Measurements from ENCODE around the gene NRXN3. TPM values are rescaled to one million over a fixed set of nuclear protein-coding genes. Genes with fewer than 3 reads are reported as not detected.
"Not testable (repeated sequence)": the region's sequence is repeated elsewhere in the genome, so short reads cannot be mapped to it uniquely, and the experiment has no call there.

NRXN3 gene
- total RNA-seq, 1 donor from 2014 or later = 18.0 TPM

GRCh38 chr14:78567343-78567742, 397.2 kb downstream of the NRXN3 start:
- Mint-ChIP-seq H3K27me3 (ENCODE audit: low read depth, unreplicated experiment) (peaks cover 15% of the 10 kb centered on the region), H3K36me3 (ENCODE audit: low read depth, unreplicated experiment) (no peaks in the 10 kb centered on the region), H3K27ac (ENCODE audit: unreplicated experiment) (no peak overlapping the region), H3K4me3 (ENCODE audit: unreplicated experiment) (no peak overlapping the region), H3K9me3 (ENCODE audit: unreplicated experiment) (no peaks in the 10 kb centered on the region), H3K4me1 (ENCODE audit: low read depth, unreplicated experiment) (no peaks in the 10 kb centered on the region)
- TF ChIP-seq EZH2 (IDR thresholded peaks at IDR 0.05; ENCODE audit: insufficient read depth, low read length) (no peak), CTCF (IDR thresholded peaks at IDR 0.05; ENCODE audit: insufficient read depth, low read depth, low read length) (no peak)
- no peak overlapping the region for H2AFZ ChIP-seq (ENCODE audit: low read depth, low read length)
- no peaks in the 10 kb centered on the region for H3K36me3 ChIP-seq (ENCODE audit: insufficient read depth, low read length)
- H4K20me1 ChIP-seq (ENCODE audit: insufficient read depth, low read length) = no peaks in the 10 kb centered on the region
- H3K79me2 ChIP-seq (ENCODE audit: insufficient read depth, low read length) = no peaks in the 10 kb centered on the region
- no peaks in the 10 kb centered on the region for H3K9me3 ChIP-seq (ENCODE audit: insufficient read depth, low read depth, low read length)
- H3K4me1 ChIP-seq (ENCODE audit: insufficient read depth, low read length) = peaks cover 3% of the 10 kb centered on the region
- peak; percentile 21 for DNase-seq (ENCODE audit: low read depth)
- H3K27ac ChIP-seq (ENCODE audit: low read depth, low read length) = no peak overlapping the region
- no peak overlapping the region for H3K4me2 ChIP-seq (ENCODE audit: low read length)
- H3K27me3 ChIP-seq (ENCODE audit: insufficient read depth, low read length) = no peaks in the 10 kb centered on the region
- H3K4me3 ChIP-seq (ENCODE audit: insufficient read depth, low read depth, low read length) = no peak overlapping the region
- FAIRE-seq = no peak
- no peak overlapping the region for H3K9ac ChIP-seq (ENCODE audit: low read length)

GRCh38 chr14:78573736-78574135, 403.6 kb downstream of the NRXN3 start:
- not testable (repeated sequence) for H3K4me3 ChIP-seq (ENCODE audit: insufficient read depth, low read depth, low read length); H3K36me3 Mint-ChIP-seq (ENCODE audit: low read depth, unreplicated experiment); H3K79me2 ChIP-seq (ENCODE audit: insufficient read depth, low read length); H3K4me1 ChIP-seq (ENCODE audit: insufficient read depth, low read length); H3K27me3 Mint-ChIP-seq (ENCODE audit: low read depth, unreplicated experiment); H3K36me3 ChIP-seq (ENCODE audit: insufficient read depth, low read length); DNase-seq (ENCODE audit: low read depth); H3K4me3 Mint-ChIP-seq (ENCODE audit: unreplicated experiment); H3K9me3 ChIP-seq (ENCODE audit: insufficient read depth, low read depth, low read length); H3K4me1 Mint-ChIP-seq (ENCODE audit: low read depth, unreplicated experiment); H4K20me1 ChIP-seq (ENCODE audit: insufficient read depth, low read length); H3K27me3 ChIP-seq (ENCODE audit: insufficient read depth, low read length); H3K27ac ChIP-seq (ENCODE audit: low read depth, low read length); H3K4me2 ChIP-seq (ENCODE audit: low read length); H2AFZ ChIP-seq (ENCODE audit: low read depth, low read length); H3K27ac Mint-ChIP-seq (ENCODE audit: unreplicated experiment); H3K9ac ChIP-seq (ENCODE audit: low read length); FAIRE-seq
- H3K9me3 Mint-ChIP-seq (ENCODE audit: unreplicated experiment) = peaks cover 11% of the 10 kb centered on the region

GRCh38 chr14:78576437-78577166, 406.4 kb downstream of the NRXN3 start:
- H3K9me3 ChIP-seq (ENCODE audit: insufficient read depth, low read depth, low read length) = no peaks in the 10 kb centered on the region
- H3K79me2 ChIP-seq (ENCODE audit: insufficient read depth, low read length) = no peaks in the 10 kb centered on the region
- H3K4me2 ChIP-seq (ENCODE audit: low read length) = no peak overlapping the region
- H3K4me1 Mint-ChIP-seq (ENCODE audit: low read depth, unreplicated experiment) = no peaks in the 10 kb centered on the region
- H3K36me3 Mint-ChIP-seq (ENCODE audit: low read depth, unreplicated experiment) = no peaks in the 10 kb centered on the region
- no peak overlapping the region for H2AFZ ChIP-seq (ENCODE audit: low read depth, low read length)
- no peak for TF ChIP-seq CTCF (IDR thresholded peaks at IDR 0.05; ENCODE audit: insufficient read depth, low read depth, low read length)
- TF ChIP-seq EZH2 (IDR thresholded peaks at IDR 0.05; ENCODE audit: insufficient read depth, low read length) = no peak
- H3K36me3 ChIP-seq (ENCODE audit: insufficient read depth, low read length) = no peaks in the 10 kb centered on the region
- H3K27ac Mint-ChIP-seq (ENCODE audit: unreplicated experiment) = no peak overlapping the region
- peaks cover 11% of the 10 kb centered on the region for H3K9me3 Mint-ChIP-seq (ENCODE audit: unreplicated experiment)
- peaks cover 8% of the 10 kb centered on the region for H3K27me3 Mint-ChIP-seq (ENCODE audit: low read depth, unreplicated experiment)
- no peaks in the 10 kb centered on the region for H3K27me3 ChIP-seq (ENCODE audit: insufficient read depth, low read length)
- FAIRE-seq = no peak
- H3K4me3 ChIP-seq (ENCODE audit: insufficient read depth, low read depth, low read length) = no peak overlapping the region
- no peaks in the 10 kb centered on the region for H4K20me1 ChIP-seq (ENCODE audit: insufficient read depth, low read length)
- DNase-seq (ENCODE audit: low read depth) = no peak
- H3K27ac ChIP-seq (ENCODE audit: low read depth, low read length) = no peak overlapping the region
- no peak overlapping the region for H3K9ac ChIP-seq (ENCODE audit: low read length)
- no peaks in the 10 kb centered on the region for H3K4me1 ChIP-seq (ENCODE audit: insufficient read depth, low read length)
- no peak overlapping the region for H3K4me3 Mint-ChIP-seq (ENCODE audit: unreplicated experiment)

Measured in astrocyte (in vitro differentiated cells and primary cell).